IPS-NIHi7 (cell line): Measurements from ENCODE around the gene INSR.
"Not testable (repeated sequence)": the region's sequence is repeated elsewhere in the genome, so short reads cannot be mapped to it uniquely, and the experiment has no call there.

ENCODE experiments used
- DNase-seq: peaks from one replicate; pipeline ENCODE4 v3.0.0; 2012; ENCODE audit warnings: mixed read lengths; ENCODE audit errors: extremely low spot score

INSR gene

DNA sequence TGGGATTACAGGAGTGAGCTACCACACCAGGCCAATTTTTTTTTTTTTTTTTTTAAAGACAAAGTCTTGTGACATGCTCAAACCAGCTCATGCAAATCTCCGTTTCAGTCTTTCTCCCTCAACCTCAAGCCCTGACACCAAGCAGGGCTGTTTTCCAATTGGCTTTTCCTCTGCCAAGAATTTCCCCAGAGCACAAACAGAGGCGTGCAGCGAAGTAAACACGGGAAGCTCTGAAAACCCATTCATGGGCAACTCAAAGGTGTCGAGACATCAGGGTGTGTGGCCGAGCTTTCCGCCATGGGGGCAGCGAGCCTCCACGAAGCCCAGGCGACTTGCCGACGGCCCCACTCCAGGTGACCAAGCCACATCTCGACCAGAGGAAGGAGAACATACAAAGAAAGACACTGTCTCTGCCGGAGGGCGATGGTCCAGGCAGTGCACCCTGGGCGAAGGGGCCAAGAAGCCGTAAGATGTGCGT lies 70.0 kb downstream of the INSR start:
- no peak for DNase-seq

DNA sequence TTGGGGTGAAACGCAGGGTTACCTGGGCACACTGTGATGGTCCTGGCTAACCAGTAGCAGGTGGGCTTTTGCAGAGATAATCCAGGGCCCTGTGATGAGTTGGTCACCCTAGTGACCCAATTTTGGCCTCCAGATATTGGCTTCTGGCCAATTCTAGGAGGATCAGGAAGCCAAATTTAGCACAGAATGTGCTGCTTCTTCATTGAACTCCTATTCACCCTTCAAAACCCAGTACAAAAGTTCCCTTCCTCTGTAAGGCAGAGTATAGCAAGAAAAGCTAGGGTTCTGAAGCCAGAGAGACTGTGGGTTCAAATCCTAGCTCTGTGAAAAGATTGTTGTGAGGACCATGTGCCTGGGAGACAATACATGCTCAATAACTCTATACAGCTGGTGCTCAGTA lies 70.8 kb downstream of the INSR start:
- no peak for DNase-seq

DNA sequence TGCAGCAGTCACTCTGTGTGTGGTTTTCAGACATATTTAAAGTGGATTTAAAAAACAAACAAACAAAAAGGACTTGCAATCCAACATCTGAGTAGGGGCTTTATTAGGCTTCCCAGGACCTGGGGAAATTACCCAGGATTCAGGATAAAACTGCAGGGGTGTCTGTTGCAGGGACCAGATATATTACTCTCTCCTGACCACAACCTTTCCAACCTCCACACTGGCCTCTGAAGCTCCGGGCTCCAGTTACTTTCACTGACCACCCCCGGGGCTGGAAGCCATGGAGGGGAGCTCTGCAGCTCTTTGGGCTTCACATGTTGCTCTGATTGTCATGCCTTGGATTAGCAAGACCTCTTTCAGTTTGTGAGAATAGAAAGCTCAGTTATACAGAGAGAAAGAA lies 75.2 kb downstream of the INSR start:
- DNase-seq: no peak

GRCh38 chr19:7217861-7218260 lies 76.4 kb downstream of the INSR start:
- no peak for DNase-seq

DNA sequence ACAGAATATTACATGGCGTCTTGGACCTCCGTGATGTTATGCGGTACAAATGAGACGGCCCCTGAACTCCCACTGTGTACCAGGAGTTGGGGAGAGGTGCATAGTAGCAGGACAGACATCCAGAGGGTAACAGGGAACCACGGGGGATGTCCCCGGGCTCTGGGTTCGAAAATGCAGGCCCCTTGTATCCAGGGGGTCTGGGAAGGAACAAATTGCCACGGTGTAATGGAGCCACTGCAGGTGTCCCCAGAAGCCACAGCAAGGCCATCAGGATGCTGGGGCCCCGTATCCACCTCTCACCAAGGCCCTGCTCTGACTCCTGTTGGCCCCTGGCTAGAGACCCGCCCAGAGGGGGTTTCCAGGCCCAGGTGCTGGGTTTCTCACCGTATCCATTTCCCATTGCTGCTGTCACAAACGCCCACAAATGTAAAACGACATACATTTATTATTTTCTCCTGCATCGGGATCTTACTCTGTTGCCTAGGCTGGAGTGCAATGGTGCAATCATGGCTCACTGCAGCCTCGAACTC lies 77.8 kb downstream of the INSR start:
- no peak for DNase-seq

DNA sequence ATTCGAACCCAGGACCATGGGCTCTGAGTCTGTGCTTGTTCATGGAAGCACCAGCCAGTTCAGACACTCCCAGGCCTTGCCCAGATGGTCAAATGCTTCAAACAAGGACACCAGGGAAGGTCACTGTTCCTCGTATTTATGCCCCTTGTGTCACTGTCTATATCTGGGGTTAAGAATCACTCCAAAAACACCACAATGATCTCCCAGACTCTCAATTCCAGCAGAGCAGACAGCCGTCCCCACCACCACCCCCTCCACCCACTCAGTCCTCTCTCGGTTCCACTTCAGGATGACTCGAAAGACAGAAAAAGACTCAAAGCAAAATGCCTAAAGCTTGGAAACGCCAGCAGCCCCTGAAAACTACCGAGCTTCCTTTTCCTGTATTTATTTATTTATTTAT lies 79.0 kb downstream of the INSR start:
- DNase-seq: no peak

- no peak for DNase-seq
These were observed 79.7 kb downstream of the INSR start for GRCh38 chr19:7214324-7215089.

- DNase-seq: no peak
These were observed 80.4 kb downstream of the INSR start for GRCh38 chr19:7213628-7214323.

DNA sequence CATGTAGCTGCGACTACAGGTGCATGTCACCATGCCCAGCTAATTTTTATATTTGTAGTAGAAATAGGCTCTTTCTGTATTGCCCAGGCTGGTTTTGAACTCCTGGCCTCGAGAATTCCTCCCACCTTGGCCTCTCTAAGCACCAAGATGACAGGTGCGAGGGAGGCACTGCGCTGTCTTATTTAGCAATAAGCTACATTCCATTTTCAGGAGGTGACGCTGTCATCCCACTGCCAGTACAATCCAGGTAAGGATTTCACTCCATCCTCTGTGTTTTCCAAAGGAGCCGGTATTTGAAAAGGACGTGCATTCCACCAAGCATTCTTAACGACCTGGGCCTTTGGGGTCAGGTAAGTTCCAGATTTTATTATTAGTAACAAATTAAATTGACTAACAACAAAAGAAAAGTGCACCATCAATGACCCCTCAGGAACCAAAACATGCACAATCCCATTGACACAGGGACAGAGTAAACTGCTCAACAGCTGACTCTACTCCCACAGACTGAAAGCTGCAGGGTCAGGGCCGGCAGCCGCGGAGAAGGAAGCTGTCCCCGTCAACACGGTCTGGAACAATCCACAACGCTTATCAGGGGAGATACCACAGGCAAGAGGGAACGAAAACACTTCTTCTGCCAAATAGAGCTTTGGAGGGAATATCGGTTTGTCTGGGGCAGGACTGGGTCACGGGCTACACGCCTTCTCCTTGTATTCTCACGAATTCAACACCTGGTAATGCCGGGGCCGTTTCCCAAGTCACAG lies 82.8 kb downstream of the INSR start:
- DNase-seq: peak; percentile 32

- DNase-seq: no peak
These were observed 83.9 kb downstream of the INSR start for GRCh38 chr19:7210359-7210758.

GRCh38 chr19:7209597-7210325 lies 84.5 kb downstream of the INSR start:
- DNase-seq: not testable (repeated sequence)

DNA sequence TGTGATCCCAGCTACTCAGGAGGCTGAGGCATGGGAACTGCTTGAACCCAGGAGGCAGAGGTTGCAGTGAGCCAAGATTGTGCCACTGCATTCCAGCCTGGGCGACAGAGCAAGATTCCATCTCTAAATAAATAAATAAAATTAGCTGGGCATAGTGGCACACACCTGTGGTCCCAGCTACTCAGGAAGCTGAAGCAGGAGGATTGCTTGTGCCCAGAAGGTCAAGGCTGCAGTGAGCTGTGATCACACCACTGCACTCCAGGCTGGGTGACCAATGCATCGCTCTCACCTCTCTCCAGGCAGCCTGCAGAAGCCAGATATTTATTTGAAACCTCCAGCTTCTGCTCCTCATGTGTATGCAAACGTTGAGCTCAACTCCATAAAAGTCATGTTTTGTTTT lies 85.2 kb downstream of the INSR start:
- DNase-seq: not testable (repeated sequence)

DNA sequence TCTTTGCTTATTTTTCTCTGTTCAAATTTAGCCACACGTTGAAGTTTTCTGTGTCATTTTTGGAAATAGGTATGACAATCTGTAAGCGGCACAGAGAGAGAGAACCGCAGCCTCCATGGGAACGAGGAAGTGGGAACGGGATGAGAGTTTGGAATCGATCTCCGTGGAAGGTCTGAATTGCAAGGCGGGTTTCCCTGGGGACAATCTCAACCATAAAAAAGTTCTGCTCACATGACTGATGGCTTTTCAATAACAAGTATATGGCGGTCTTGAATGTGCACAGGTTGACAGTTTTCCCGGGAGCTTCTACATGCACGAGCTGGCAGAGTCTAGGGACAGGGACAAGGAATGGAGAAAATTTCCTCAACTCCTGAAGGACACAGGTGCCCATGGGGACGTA lies 90.9 kb downstream of the INSR start:
- no peak for DNase-seq

GRCh38 chr19:7202888-7203287 lies 91.3 kb downstream of the INSR start:
- DNase-seq: no peak

DNA sequence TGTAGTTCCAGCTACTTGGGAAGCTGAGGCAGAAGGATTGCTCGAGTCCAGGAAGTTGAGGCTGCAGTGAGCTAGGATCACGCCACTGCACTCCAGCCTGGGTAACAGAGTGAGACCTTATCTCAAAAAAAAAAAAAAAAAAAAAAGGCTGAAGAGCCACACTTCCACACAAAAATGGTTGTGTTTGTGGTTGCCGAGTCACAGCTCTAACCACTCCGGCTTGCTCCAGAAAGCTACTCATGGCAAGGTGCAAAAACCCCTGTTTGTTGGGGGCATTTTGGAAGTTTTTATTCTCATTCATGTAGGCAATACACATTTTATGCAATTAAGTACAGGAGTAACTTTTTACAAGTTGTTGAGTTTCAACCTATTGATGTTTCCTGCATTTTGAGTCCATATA lies 93.5 kb downstream of the INSR start:
- no peak for DNase-seq

- DNase-seq: no peak
These were observed 94.3 kb downstream of the INSR start for GRCh38 chr19:7199613-7200533.

GRCh38 chr19:7197760-7198696 lies 96.2 kb downstream of the INSR start:
- peak; percentile 98 for DNase-seq

DNA sequence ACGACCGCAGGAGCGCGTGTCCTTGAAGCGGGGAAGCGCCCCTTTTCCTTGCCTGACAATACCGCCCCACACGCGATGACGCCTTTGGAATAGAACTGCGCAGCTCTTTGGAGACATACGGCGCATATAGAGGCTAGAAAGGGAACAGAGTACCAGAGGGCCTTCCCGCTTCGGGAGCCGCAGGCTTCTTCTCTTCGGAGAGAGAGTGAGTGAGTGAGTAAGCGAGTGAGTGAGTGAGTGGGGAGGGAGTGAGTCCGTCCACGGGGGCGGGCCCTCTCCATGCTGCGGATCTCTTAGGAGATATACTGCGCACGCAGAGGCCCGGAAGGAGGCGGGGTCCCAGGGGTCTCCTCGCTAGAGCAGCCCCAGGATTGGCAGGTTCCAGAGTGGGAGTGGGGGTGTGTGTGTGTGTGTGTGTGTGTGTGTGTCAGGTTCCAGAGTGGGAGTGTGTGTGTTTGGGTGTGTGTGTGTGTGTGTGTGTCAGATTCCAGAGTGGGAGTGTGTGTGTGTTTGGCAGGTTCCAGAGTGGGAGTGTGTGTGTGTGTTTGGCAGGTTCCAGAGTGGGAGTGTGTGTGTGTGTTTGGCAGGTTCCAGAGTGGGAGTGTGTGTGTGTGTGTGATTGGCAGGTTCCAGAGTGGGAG lies 97.0 kb downstream of the INSR start:
- peak; percentile 88 for DNase-seq

DNA sequence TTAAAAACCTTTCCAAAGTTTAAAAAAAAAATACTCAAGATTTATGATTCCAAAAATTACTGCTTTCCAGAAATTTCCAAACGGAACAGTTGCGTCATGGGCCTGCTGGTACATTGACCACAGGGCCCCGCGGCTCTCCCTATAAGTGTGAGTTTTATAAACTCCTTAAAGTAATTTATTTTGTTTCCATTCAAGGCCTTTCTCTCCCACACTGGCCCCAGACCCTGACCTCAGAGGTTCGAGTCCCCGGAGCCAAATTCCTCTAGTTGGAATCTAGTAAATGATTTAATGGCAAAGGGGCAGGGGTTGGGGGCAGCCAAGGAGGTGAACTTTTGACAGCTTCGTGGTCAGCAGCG lies 97.5 kb downstream of the INSR start:
- DNase-seq: no peak
